AG04450 (cell line): ENCODE data around the gene YWHAB. TPM values are rescaled to one million over a fixed set of nuclear protein-coding genes. Genes with fewer than 3 reads are reported as not detected.

ENCODE experiments used
- CTCF ChIA-PET: fragments of 300-600, 350-600 bp; formaldehyde crosslinking; extraction: SDS; loops from one replicate; lab custom pipeline; 2022; ENCODE audit warnings: antibody characterized with exemption, inconsistent platforms; lab: Charles Lee
- POLR2A ChIA-PET: fragments of 350-600 bp; formaldehyde crosslinking; extraction: SDS; loops from one replicate; lab custom pipeline; 2021; ENCODE audit warnings: antibody characterized with exemption, inconsistent platforms; lab: Yijun Ruan, JAX
- DNase-seq: peaks from one replicate; pipeline ENCODE4 v3.0.0-alpha.2; 2011; ENCODE audit warnings: low read depth, low spot score
- H3K27ac ChIP-seq: one replicate; pipeline ENCODE4 v1.5.1; 2012; ENCODE audit warnings: low read depth, low read length, control low read depth
- H3K27me3 ChIP-seq: one replicate; pipeline ENCODE4 v1.6.0; 2012; ENCODE audit warnings: low read length; ENCODE audit not compliant: control insufficient read depth, insufficient read depth
- H3K4me3 ChIP-seq: 2 replicates; pipeline ENCODE4 v1.5.1; 2011; ENCODE audit warnings: mild to moderate bottlenecking, low read depth, low read length, control low read depth
- H3K9me3 ChIP-seq: 2 replicates; pipeline ENCODE4 v1.5.1; 2012; ENCODE audit warnings: low read length; ENCODE audit not compliant: control insufficient read depth, insufficient read depth
- polyA plus RNA-seq: library from polyadenylated mRNA; depleted of rRNA; stranded (reverse); fragments of >200 nt; gene quantifications from 2 replicates; pipeline ENCODE4 v1.2.3, GENCODE V29; 2011
- TF ChIP-seq, protein P1 (sequence below): IDR thresholded peaks from 2 replicates; pipeline ENCODE4 v1.5.1; 2011; ENCODE audit warnings: low read depth, low read length, control low read depth, inconsistent platforms

YWHAB gene
- polyA plus RNA-seq, 1 experiment: 178 TPM

DNA sequence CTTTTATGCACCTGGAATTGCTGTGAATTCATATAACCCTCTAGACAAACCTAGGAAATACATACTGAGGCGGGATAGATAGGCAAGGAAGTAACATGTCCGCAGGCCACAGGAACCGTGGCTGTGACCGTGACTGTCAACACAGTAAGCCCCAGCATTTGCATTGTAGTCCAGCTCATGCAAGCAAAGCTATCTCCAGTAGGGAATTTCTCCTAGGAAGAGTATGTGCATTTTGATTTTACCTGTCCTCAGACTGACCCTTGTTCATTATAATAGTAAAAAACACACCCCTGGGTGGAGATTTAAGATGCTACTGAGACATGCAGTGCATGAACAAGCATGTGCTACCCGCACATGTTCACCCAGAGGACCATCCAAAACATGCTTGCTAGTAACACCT, 44.7 kb upstream of the YWHAB start:
- ChIA-PET CTCF (no interaction called here), POLR2A (no interaction called here)
- TF ChIP-seq, protein P1, sequence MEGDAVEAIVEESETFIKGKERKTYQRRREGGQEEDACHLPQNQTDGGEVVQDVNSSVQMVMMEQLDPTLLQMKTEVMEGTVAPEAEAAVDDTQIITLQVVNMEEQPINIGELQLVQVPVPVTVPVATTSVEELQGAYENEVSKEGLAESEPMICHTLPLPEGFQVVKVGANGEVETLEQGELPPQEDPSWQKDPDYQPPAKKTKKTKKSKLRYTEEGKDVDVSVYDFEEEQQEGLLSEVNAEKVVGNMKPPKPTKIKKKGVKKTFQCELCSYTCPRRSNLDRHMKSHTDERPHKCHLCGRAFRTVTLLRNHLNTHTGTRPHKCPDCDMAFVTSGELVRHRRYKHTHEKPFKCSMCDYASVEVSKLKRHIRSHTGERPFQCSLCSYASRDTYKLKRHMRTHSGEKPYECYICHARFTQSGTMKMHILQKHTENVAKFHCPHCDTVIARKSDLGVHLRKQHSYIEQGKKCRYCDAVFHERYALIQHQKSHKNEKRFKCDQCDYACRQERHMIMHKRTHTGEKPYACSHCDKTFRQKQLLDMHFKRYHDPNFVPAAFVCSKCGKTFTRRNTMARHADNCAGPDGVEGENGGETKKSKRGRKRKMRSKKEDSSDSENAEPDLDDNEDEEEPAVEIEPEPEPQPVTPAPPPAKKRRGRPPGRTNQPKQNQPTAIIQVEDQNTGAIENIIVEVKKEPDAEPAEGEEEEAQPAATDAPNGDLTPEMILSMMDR: no peak
- no peak for DNase-seq
- H3K27me3 ChIP-seq: peaks cover 14% of the 10 kb centered on the region
- H3K9me3 ChIP-seq: no peaks in the 10 kb centered on the region
- H3K27ac ChIP-seq: no peak overlapping the region
- H3K4me3 ChIP-seq: no peak overlapping the region

DNA sequence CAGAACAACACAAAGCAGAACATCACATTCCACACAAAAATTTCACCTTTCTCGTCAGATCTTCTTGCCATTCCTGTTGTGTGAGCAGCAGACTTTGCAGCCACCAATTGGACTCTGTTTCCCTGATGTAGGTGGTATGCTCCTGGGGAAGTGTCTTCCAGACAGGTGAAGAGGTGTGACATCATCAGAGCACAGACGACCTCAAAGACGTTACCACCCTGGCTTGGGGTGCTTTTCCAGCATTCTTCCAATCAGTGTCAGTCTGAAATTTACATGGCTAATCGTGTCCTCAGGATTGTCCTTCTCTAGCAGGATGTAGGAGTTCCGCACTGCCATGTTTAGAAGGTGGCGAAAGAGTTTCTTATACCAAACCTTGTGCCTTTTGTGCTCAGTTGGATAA, 43.5 kb upstream of the YWHAB start:
- H3K27ac ChIP-seq: no peak overlapping the region
- peaks cover 9% of the 10 kb centered on the region for H3K27me3 ChIP-seq
- H3K4me3 ChIP-seq: no peak overlapping the region
- no peak for DNase-seq
- no peaks in the 10 kb centered on the region for H3K9me3 ChIP-seq
- CTCF ChIA-PET: no interaction called here
- TF ChIP-seq, protein P1: no peak
- POLR2A ChIA-PET: no interaction called here

DNA sequence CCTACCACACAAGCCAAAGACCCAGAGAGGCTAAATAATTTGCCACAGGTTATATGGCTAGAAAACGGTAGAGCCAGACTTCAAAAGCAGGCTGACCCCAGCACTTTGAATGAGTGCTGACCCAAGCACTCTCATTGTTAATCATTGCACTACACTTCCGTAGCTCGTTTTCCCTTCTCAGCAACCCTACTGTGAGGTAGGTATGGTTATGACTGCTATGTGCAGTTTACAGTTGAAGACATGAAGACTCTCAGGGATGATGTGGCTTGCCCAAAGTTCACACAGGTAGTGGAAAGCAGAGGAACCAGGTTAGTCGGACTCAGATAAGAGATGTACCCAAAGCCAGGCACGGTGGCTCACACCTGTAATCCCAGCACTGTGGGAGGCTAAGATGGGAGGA, 41.6 kb upstream of the YWHAB start:
- POLR2A ChIA-PET: no interaction called here
- TF ChIP-seq, protein P1: no peak
- Histone ChIP-seq H3K4me3 (no peak overlapping the region), H3K9me3 (no peaks in the 10 kb centered on the region), H3K27me3 (no peaks in the 10 kb centered on the region), H3K27ac (no peak overlapping the region)
- no peak for DNase-seq
- CTCF ChIA-PET: interaction anchor here (1.2 kb wide), 1 partner anchor 23 kb away, joined by 3 read pairs; no protein-coding TSS in a partner anchor

DNA sequence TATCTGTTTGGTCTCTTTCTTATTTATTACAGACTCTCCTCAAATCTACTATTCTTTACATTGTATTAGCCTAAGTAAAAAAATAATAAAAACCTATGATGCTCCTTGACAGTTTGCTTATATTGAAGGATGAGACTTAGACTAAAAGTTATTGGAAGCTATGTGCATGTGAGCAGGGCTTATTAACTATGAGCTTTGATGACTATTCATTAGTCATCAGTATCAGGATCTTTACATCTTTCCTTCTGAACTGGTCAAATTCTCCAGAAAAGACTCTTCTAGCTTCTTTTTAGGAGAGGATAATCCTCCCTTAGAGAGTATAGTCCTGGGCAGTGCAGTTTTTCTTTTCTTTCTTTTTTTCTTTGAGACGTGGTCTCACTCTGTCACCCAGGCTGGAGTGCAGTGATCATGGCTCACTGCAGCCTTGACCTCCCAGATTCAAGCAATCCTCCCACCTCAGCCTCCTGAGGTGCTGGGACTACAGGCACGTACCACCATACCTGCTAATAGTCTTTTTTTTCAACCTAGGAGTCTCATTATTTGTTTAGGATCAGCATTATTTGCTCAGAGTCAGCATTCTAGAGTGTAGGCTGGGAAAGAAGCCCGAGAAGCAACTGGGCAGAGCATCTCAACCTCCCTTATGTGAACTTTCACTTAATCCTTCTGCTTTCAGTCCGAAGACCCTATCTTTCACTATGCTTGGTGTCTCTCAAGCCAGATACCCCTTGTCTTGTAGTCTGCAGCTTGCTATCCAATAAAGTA, 37.1 kb upstream of the YWHAB start:
- no peaks in the 10 kb centered on the region for H3K9me3 ChIP-seq
- DNase-seq: no peak
- TF ChIP-seq, protein P1: no peak
- H3K4me3 ChIP-seq: no peak overlapping the region
- H3K27ac ChIP-seq: no peak overlapping the region
- H3K27me3 ChIP-seq: peaks cover 2% of the 10 kb centered on the region
- CTCF ChIA-PET: no interaction called here
- POLR2A ChIA-PET: interaction anchor here (0.7 kb wide), 1 partner anchor 94 kb away, joined by 3 read pairs; no protein-coding TSS in a partner anchor

DNA sequence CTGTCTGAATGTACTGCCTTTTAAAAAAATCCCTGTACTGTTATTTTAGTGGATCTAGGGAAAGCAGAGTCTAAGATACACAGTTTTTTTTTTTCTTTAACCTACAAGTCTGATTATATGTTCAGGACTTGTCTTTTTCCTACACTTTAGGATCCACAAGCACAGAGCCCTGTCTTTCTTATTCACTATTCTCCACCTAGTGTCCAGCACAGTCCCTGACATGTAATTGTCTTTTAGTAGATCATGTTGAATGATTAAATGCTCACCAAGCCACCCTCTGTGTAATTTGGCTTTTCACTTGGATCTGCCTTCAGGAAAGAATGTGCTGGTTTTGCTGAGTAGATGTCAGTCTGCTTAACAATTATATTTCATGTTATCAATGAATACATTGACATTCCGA, 35.8 kb upstream of the YWHAB start:
- ChIA-PET CTCF (no interaction called here), POLR2A (no interaction called here)
- H3K27me3 ChIP-seq: peaks cover 7% of the 10 kb centered on the region
- H3K9me3 ChIP-seq: no peaks in the 10 kb centered on the region
- TF ChIP-seq, protein P1: no peak
- H3K27ac ChIP-seq: no peak overlapping the region
- DNase-seq: no peak
- no peak overlapping the region for H3K4me3 ChIP-seq
